OCI-LY3 (cell line): Measurements from ENCODE around the gene CLP1.
"Not testable (repeated sequence)": the region's sequence is repeated elsewhere in the genome, so short reads cannot be mapped to it uniquely, and the experiment has no call there.

Experiments used
- H2AFZ ChIP-seq: fragments of 200-600, 300-600 bp; shearing (Covaris generic); 2 replicates; pipeline ENCODE4 v1.6.0; 2014; ENCODE audit warnings: antibody characterized with exemption, low read depth, low read length
- H3K27ac ChIP-seq: fragments of 200-600, 300-600 bp; sonication (generic); 2 replicates; pipeline ENCODE4 v1.5.1; 2014; ENCODE audit warnings: mild to moderate bottlenecking, low read length, moderate library complexity, mixed read lengths
- H3K27me3 ChIP-seq: fragments of 200-600, 300-600 bp; sonication (generic); 2 replicates; pipeline ENCODE4 v1.6.1; 2014; ENCODE audit warnings: low read depth, low read length, mixed read lengths
- H3K36me3 ChIP-seq: fragments of 200-600, 300-600 bp; sonication (generic); replicated peaks from 2 replicates; pipeline ENCODE3; 2014; ENCODE audit warnings: low read depth, low read length, mixed read lengths
- H3K4me1 ChIP-seq: fragments of 300-600, 200-600 bp; sonication (generic); 2 replicates; pipeline ENCODE4 v1.6.1; 2014; ENCODE audit warnings: low read length, mixed read lengths
- H3K4me2 ChIP-seq: fragments of 200-600, 300-600 bp; sonication (generic); 2 replicates; pipeline ENCODE4 v1.6.1; 2014; ENCODE audit warnings: low read length, mixed read lengths
- H3K4me3 ChIP-seq: fragments of 300-600, 200-600 bp; sonication (generic); 2 replicates; pipeline ENCODE4 v1.5.1; 2014; ENCODE audit warnings: antibody characterized with exemption, mild to moderate bottlenecking, low read length, moderate library complexity
- H3K79me2 ChIP-seq: fragments of 300-600, 200-600 bp; shearing (Covaris generic); 2 replicates; pipeline ENCODE4 v1.6.1; 2014; ENCODE audit warnings: mild to moderate bottlenecking, low read length, mixed read lengths
- H3K9ac ChIP-seq: fragments of 300-600, 200-600 bp; shearing (Covaris generic); 2 replicates; pipeline ENCODE4 v1.6.0; 2014; ENCODE audit warnings: mild to moderate bottlenecking, low read length, moderate library complexity
- H3K9me3 ChIP-seq: fragments of 200-600, 300-600 bp; shearing (Covaris generic); 2 replicates; pipeline ENCODE4 v1.6.1; 2014; ENCODE audit warnings: low read length, mixed read lengths; ENCODE audit not compliant: insufficient read depth
- H4K20me1 ChIP-seq: fragments of 200-600, 300-600 bp; sonication (generic); 2 replicates; pipeline ENCODE4 v1.6.1; 2016; ENCODE audit warnings: low read length, mixed read lengths; ENCODE audit not compliant: insufficient read depth
- CTCF ChIP-seq: fragments of 200-600, 300-600 bp; sonication (generic); IDR thresholded peaks from 2 replicates; pipeline ENCODE4 v1.5.1; 2014; ENCODE audit warnings: antibody characterized with exemption, low read length, low read depth
- EZH2phosphoT487 ChIP-seq: fragments of 200-600 bp; shearing (Covaris generic); IDR thresholded peaks from 2 replicates; pipeline ENCODE4 v1.6.1; 2018; ENCODE audit warnings: antibody characterized with exemption, mixed run types, low read depth

The CLP1 gene

GRCh38 chr11:57649826-57650738 is 7.5 kb upstream of the CLP1 start, which contains the start of gene YPEL4:
YPEL4 (minus strand) TSS chr11:57649912; CDS start chr11:57647107, 2,805 bp downstream.
- peak within 1 kb of the TSS; percentile 82 for H3K4me3 ChIP-seq
- peak within 1 kb of the TSS; percentile 100 for H3K4me2 ChIP-seq
- peak within 1 kb of the TSS; percentile 72; the same call in 1 of the 2 replicates for H2AFZ ChIP-seq
- H3K79me2 ChIP-seq: no peaks in the 10 kb centered on the region
- peak within 1 kb of the TSS; percentile 46 for H3K9ac ChIP-seq
- peaks cover 27% of the 10 kb centered on the region for H3K4me1 ChIP-seq
- peaks cover 29% of the 10 kb centered on the region for H3K27me3 ChIP-seq
- TF ChIP-seq EZH2phosphoT487: no peak
- TF ChIP-seq CTCF: no peak
- H3K27ac ChIP-seq: no peak within 1 kb of the TSS
- no peaks in the 10 kb centered on the region for H4K20me1 ChIP-seq
- no peaks in the 10 kb centered on the region for H3K9me3 ChIP-seq
- H3K36me3 ChIP-seq: no peaks in the 10 kb centered on the region

- H3K27me3 ChIP-seq: peaks cover 29% of the 10 kb centered on the region
- no peaks in the 10 kb centered on the region for H3K79me2 ChIP-seq
- no peaks in the 10 kb centered on the region for H3K9me3 ChIP-seq
- no peak overlapping the region for H3K4me2 ChIP-seq
- peaks cover 21% of the 10 kb centered on the region for H3K4me1 ChIP-seq
- no peak overlapping the region for H3K27ac ChIP-seq
- H4K20me1 ChIP-seq: no peaks in the 10 kb centered on the region
- TF ChIP-seq EZH2phosphoT487: no peak
- no peak for TF ChIP-seq CTCF
- H3K36me3 ChIP-seq: no peaks in the 10 kb centered on the region
- H2AFZ ChIP-seq: no peak overlapping the region
- no peak overlapping the region for H3K9ac ChIP-seq
- H3K4me3 ChIP-seq: no peak overlapping the region
Measured at GRCh38 chr11:57650739-57651090, 6.8 kb upstream of the CLP1 start.

- Histone ChIP-seq H3K27ac (no peak overlapping the region), H3K4me3 (no peak overlapping the region), H3K4me1 (peaks cover 21% of the 10 kb centered on the region), H2AFZ (no peak overlapping the region), H3K4me2 (no peak overlapping the region), H3K79me2 (no peaks in the 10 kb centered on the region), H3K9me3 (no peaks in the 10 kb centered on the region), H4K20me1 (no peaks in the 10 kb centered on the region), H3K27me3 (peaks cover 29% of the 10 kb centered on the region), H3K36me3 (no peaks in the 10 kb centered on the region), H3K9ac (no peak overlapping the region)
- TF ChIP-seq CTCF (no peak), EZH2phosphoT487 (no peak)
Measured at GRCh38 chr11:57651408-57651807, 6.2 kb upstream of the CLP1 start.

DNA sequence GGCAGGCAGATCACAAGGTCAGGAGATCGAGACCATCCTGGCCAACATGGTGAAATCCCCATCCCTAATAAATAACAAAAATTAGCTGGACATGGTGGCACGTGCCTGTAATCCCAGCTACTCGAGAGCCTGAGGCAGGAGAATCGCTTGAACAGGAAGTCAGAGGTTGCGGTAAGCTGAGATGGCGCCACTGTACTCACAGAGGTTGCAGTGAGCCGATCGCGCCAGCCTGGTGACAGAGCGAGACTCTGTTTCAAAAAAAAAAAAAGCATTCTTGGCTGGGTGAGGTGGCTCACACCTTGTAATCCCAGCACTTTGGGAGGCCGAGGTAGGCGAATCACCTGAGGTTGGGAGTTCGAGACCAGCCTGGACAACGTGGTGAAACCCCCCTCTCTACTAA is 5.3 kb upstream of the CLP1 start:
- H3K4me3 ChIP-seq, H3K9me3 ChIP-seq, H3K79me2 ChIP-seq, H3K27ac ChIP-seq, H3K4me2 ChIP-seq, H3K36me3 ChIP-seq, H2AFZ ChIP-seq, H3K9ac ChIP-seq, H4K20me1 ChIP-seq: not testable (repeated sequence)
- Histone ChIP-seq H3K27me3 (peaks cover 21% of the 10 kb centered on the region), H3K4me1 (peaks cover 26% of the 10 kb centered on the region)
